ENCODE results near the gene ANKUB1. TPM values are rescaled to one million over a fixed set of nuclear protein-coding genes. Genes with fewer than 3 reads are reported as not detected.

ANKUB1 gene
- total RNA-seq, 1 experiment from 2014 or later, result not detected

DNA sequence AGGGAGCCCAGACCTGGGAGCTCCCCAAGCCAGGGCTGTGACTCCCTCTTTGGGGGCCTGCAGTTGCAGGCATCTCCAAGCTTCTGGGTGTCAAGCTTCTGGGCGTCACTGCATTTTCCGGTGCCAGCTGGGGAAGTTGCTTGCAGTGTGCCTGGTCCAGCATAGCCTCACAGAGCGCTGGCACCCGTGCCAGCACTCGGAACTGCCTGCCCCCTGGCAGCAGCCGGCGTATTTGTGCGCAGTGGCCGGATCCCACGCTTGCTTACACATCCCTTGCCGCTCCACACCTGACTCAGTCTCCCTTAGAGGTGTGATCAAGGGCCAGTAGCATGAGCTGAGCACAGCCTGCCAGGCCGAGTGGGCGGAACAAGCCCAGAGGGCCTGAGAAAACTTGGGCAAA lies 77.1 kb downstream of the ANKUB1 start:
- H4K20me1 ChIP-seq (ENCODE audit: insufficient read depth), result no peaks in the 10 kb centered on the region
- no peaks in the 10 kb centered on the region for H3K79me2 ChIP-seq (ENCODE audit: insufficient read depth, low read length)
- H3K27me3 ChIP-seq (ENCODE audit: insufficient read depth, low read length), result no peaks in the 10 kb centered on the region
- intact Hi-C loops (cut with micrococcal nuclease), result loop anchor here (5.0 kb wide), 1 partner anchor 183 kb away; no protein-coding TSS in a partner anchor
- H2AFZ ChIP-seq (ENCODE audit: low read depth, low read length, poor library complexity, severe bottlenecking), result no peak overlapping the region
- 0 out of 4 replicates have a peak, but pooled peaks cover 0 to 4% of the 10 kb centered on the region in 2 experiments for H3K9me3 ChIP-seq (ENCODE audit: control insufficient read depth in 1 of 2, insufficient read depth in 1 of 2, low read depth in 1 of 2, low read length in 2 of 2)
- H3K4me3 ChIP-seq (replicated peaks in 1 of 2; ENCODE audit: low read depth in 1 of 2, low read length in 2 of 2), result no peak overlapping the region
- no TSS peak for BruUV-seq (replicated peaks)
- H3K27ac ChIP-seq (ENCODE audit: low read depth, low read length), result no peak overlapping the region
- ChIA-PET RAD21 (ENCODE audit: low non-redundant PET in 1 of 2, low total read pairs in 2 of 2, uncharacterized antibody in 2 of 2, unreplicated experiment in 2 of 2) (no interaction called here), CTCF (no interaction called here), POLR2A (interaction anchor here (0.8 kb wide), 1 partner anchor 32 kb away, joined by 3 read pairs; no protein-coding TSS in a partner anchor)
- no peak for DNase-seq (ENCODE audit: low read depth, low spot score)
- no peak overlapping the region for H3K4me2 ChIP-seq (ENCODE audit: low read length)
- H3K4me1 ChIP-seq (ENCODE audit: control insufficient read depth in 1 of 2, insufficient read depth in 2 of 2, low read length in 2 of 2), result peaks cover 2 to 9% of the 10 kb centered on the region in 2 experiments; a peak in 3 of 4 replicates
- TF ChIP-seq RAD21 (IDR thresholded peaks at IDR 0.05; ENCODE audit: low read depth) (no peak), POLR2A (IDR thresholded peaks at IDR 0.05; ENCODE audit: borderline replicate concordance, extremely low read depth, insufficient read depth, insufficient read length) (no peak), TCF7L2 (IDR thresholded peaks at IDR 0.05; ENCODE audit: borderline replicate concordance, extremely low read depth, insufficient read depth, insufficient read length) (no peak), EZH2 (IDR thresholded peaks at IDR 0.05) (no peak), EZH2phosphoT487 (IDR thresholded peaks at IDR 0.05; ENCODE audit: borderline replicate concordance) (no peak), SP1 (IDR thresholded peaks at IDR 0.05; ENCODE audit: low read depth) (no peak), EGR1 (IDR thresholded peaks at IDR 0.05; ENCODE audit: low read depth) (no peak), POLR2AphosphoS5 (IDR thresholded peaks at IDR 0.05; ENCODE audit: low read depth, low read length) (no peak), CBX3 (IDR thresholded peaks at IDR 0.05; ENCODE audit: low read depth) (no peak), ELF1 (IDR thresholded peaks at IDR 0.05; ENCODE audit: borderline replicate concordance, low read depth) (no peak), SRF (IDR thresholded peaks at IDR 0.05; ENCODE audit: low read depth) (no peak), CEBPB (IDR thresholded peaks at IDR 0.05; ENCODE audit: low read depth) (no peak)
- TF ChIP-seq, protein P1, sequence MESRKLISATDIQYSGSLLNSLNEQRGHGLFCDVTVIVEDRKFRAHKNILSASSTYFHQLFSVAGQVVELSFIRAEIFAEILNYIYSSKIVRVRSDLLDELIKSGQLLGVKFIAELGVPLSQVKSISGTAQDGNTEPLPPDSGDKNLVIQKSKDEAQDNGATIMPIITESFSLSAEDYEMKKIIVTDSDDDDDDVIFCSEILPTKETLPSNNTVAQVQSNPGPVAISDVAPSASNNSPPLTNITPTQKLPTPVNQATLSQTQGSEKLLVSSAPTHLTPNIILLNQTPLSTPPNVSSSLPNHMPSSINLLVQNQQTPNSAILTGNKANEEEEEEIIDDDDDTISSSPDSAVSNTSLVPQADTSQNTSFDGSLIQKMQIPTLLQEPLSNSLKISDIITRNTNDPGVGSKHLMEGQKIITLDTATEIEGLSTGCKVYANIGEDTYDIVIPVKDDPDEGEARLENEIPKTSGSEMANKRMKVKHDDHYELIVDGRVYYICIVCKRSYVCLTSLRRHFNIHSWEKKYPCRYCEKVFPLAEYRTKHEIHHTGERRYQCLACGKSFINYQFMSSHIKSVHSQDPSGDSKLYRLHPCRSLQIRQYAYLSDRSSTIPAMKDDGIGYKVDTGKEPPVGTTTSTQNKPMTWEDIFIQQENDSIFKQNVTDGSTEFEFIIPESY (IDR thresholded peaks at IDR 0.05; ENCODE audit: extremely low read depth, insufficient replicate concordance, low read length), result no peak
- TF ChIP-seq, protein P2, sequence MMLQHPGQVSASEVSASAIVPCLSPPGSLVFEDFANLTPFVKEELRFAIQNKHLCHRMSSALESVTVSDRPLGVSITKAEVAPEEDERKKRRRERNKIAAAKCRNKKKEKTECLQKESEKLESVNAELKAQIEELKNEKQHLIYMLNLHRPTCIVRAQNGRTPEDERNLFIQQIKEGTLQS (IDR thresholded peaks at IDR 0.05), result no peak
- no peaks in the 10 kb centered on the region for H3K9me2 ChIP-seq (ENCODE audit: insufficient read depth)
- H3K9ac ChIP-seq (ENCODE audit: low read length), result no peak overlapping the region
- ATAC-seq, result no peak
- H3K36me3 ChIP-seq (ENCODE audit: control insufficient read depth in 1 of 2, insufficient read depth in 2 of 2, low read length in 2 of 2), result no peaks in the 10 kb centered on the region

Data from HCT116 (cell line).